ENCODE data around the gene BBC3.

The BBC3 gene

GRCh38 chr19:47228168-47228936 is 2.6 kb downstream of the BBC3 start:
- TF ChIP-seq TAF1 (IDR thresholded peaks at IDR 0.05; ENCODE audit: borderline replicate concordance, insufficient read depth, low read length) = no peak
- peak; percentile 52 for TF ChIP-seq FOXP2 (optimal IDR thresholded peaks at IDR 0.05; ENCODE audit: borderline replicate concordance, extremely low read depth, extremely low read length, insufficient read depth)
- no peak for TF ChIP-seq SIN3A (IDR thresholded peaks at IDR 0.05; ENCODE audit: borderline replicate concordance, insufficient read depth, low read length)
- no peak for TF ChIP-seq POLR2AphosphoS5 (IDR thresholded peaks at IDR 0.05; ENCODE audit: low read depth, low read length)

GRCh38 chr19:47227352-47228167 is 3.4 kb downstream of the BBC3 start:
- TF ChIP-seq SIN3A (IDR thresholded peaks at IDR 0.05; ENCODE audit: borderline replicate concordance, insufficient read depth, low read length) = no peak; the same call in 1 of the 2 replicates
- TF ChIP-seq FOXP2 (optimal IDR thresholded peaks at IDR 0.05; ENCODE audit: borderline replicate concordance, extremely low read depth, extremely low read length, insufficient read depth) = peak; percentile 41
- TF ChIP-seq POLR2AphosphoS5 (IDR thresholded peaks at IDR 0.05; ENCODE audit: low read depth, low read length) = peak; percentile 60; the same call in 1 of the 2 replicates
- TF ChIP-seq REST (IDR thresholded peaks at IDR 0.05; ENCODE audit: insufficient read depth in 1 of 2, low read depth in 2 of 2, low read length in 2 of 2) = no peak; a peak in 1 of 4 replicates
- TF ChIP-seq TAF1 (IDR thresholded peaks at IDR 0.05; ENCODE audit: borderline replicate concordance, insufficient read depth, low read length) = no peak

- TF ChIP-seq REST (IDR thresholded peaks at IDR 0.05; ENCODE audit: insufficient read depth in 1 of 2, low read depth in 2 of 2, low read length in 2 of 2) (no peak), FOXP2 (optimal IDR thresholded peaks at IDR 0.05; ENCODE audit: borderline replicate concordance, extremely low read depth, extremely low read length, insufficient read depth) (peak; percentile 8), POLR2AphosphoS5 (IDR thresholded peaks at IDR 0.05; ENCODE audit: low read depth, low read length) (peak; percentile 19), TAF1 (IDR thresholded peaks at IDR 0.05; ENCODE audit: borderline replicate concordance, insufficient read depth, low read length) (0 out of 2 replicates have a peak, but pooled peaks have one; percentile 14)
These were observed 4.3 kb downstream of the BBC3 start for GRCh38 chr19:47226426-47227351.

GRCh38 chr19:47225746-47226425 is 5.1 kb downstream of the BBC3 start:
- TF ChIP-seq SIN3A (IDR thresholded peaks at IDR 0.05; ENCODE audit: borderline replicate concordance, insufficient read depth, low read length) (0 out of 2 replicates have a peak, but pooled peaks have one; percentile 47), FOXP2 (optimal IDR thresholded peaks at IDR 0.05; ENCODE audit: borderline replicate concordance, extremely low read depth, extremely low read length, insufficient read depth) (peak; percentile 61), TAF1 (IDR thresholded peaks at IDR 0.05; ENCODE audit: borderline replicate concordance, insufficient read depth, low read length) (peak; percentile 90), POLR2AphosphoS5 (IDR thresholded peaks at IDR 0.05; ENCODE audit: low read depth, low read length) (peak; percentile 99), REST (IDR thresholded peaks at IDR 0.05; ENCODE audit: insufficient read depth in 1 of 2, low read depth in 2 of 2, low read length in 2 of 2) (peak; percentile 29 to 60; a peak in 1 of 4 replicates)

All from PFSK-1 (cell line).